ENCODE results near the gene ARID1B. TPM values are rescaled to one million over a fixed set of nuclear protein-coding genes. Genes with fewer than 3 reads are reported as not detected.

Gene ARID1B
- total RNA-seq, 1 experiment from 2014 or later: 58.8 TPM

GRCh38 chr6:156731396-156731795 lies 45.8 kb upstream of the ARID1B start:
- BruUV-seq (replicated peaks): no TSS peak
- H3K27me3 Mint-ChIP-seq (ENCODE audit: insufficient read depth, unreplicated experiment): no peaks in the 10 kb centered on the region
- no peak for DNase-seq
- Histone ChIP-seq H3K27me3 (replicated peaks; ENCODE audit: control insufficient read depth, insufficient read depth, low read length) (no peaks in the 10 kb centered on the region), H3K36me3 (ENCODE audit: control insufficient read depth, insufficient read depth, low read length) (no peaks in the 10 kb centered on the region), H3K4me3 (ENCODE audit: low read depth, low read length) (no peak overlapping the region), H3K4me1 (no peaks in the 10 kb centered on the region), H3K9me3 (no peaks in the 10 kb centered on the region)
- H3K4me1 Mint-ChIP-seq (ENCODE audit: low read depth, unreplicated experiment): no peaks in the 10 kb centered on the region
- TF ChIP-seq CTCF (IDR thresholded peaks at IDR 0.05; ENCODE audit: insufficient read depth in 1 of 2, low read depth in 1 of 2, low read length in 1 of 2, severe bottlenecking in 1 of 2, unreplicated experiment in 1 of 2): no peak
- intact Hi-C loops (cut with micrococcal nuclease; ENCODE audit: unreplicated experiment): no loop called here
- ChIA-PET POLR2A (no interaction called here), CTCF (no interaction called here)
- H3K27ac Mint-ChIP-seq (ENCODE audit: unreplicated experiment): no peak overlapping the region
- no peaks in the 10 kb centered on the region for H3K36me3 Mint-ChIP-seq (ENCODE audit: insufficient read depth, unreplicated experiment)
- H3K9me3 Mint-ChIP-seq (ENCODE audit: unreplicated experiment): no peaks in the 10 kb centered on the region
- no peak overlapping the region for H3K4me3 Mint-ChIP-seq (ENCODE audit: unreplicated experiment)

GRCh38 chr6:156735751-156736150 lies 41.4 kb upstream of the ARID1B start:
- Mint-ChIP-seq H3K36me3 (ENCODE audit: insufficient read depth, unreplicated experiment) (no peaks in the 10 kb centered on the region), H3K9me3 (ENCODE audit: unreplicated experiment) (peaks cover 8% of the 10 kb centered on the region), H3K4me3 (ENCODE audit: unreplicated experiment) (no peak overlapping the region), H3K27ac (ENCODE audit: unreplicated experiment) (no peak overlapping the region), H3K4me1 (ENCODE audit: low read depth, unreplicated experiment) (no peaks in the 10 kb centered on the region), H3K27me3 (ENCODE audit: insufficient read depth, unreplicated experiment) (no peaks in the 10 kb centered on the region)
- POLR2A ChIA-PET: no interaction called here
- intact Hi-C loops (cut with micrococcal nuclease; ENCODE audit: unreplicated experiment): no loop called here
- no peak for DNase-seq
- Histone ChIP-seq H3K27me3 (replicated peaks; ENCODE audit: control insufficient read depth, insufficient read depth, low read length) (no peaks in the 10 kb centered on the region), H3K4me3 (ENCODE audit: low read depth, low read length) (no peak overlapping the region), H3K9me3 (peaks cover 9% of the 10 kb centered on the region), H3K4me1 (no peaks in the 10 kb centered on the region), H3K36me3 (ENCODE audit: control insufficient read depth, insufficient read depth, low read length) (no peaks in the 10 kb centered on the region)
- TF ChIP-seq CTCF (IDR thresholded peaks at IDR 0.05; ENCODE audit: insufficient read depth in 1 of 2, low read depth in 1 of 2, low read length in 1 of 2, severe bottlenecking in 1 of 2, unreplicated experiment in 1 of 2): no peak
- CTCF ChIA-PET: no interaction called here
- no TSS peak for BruUV-seq (replicated peaks)

- DNase-seq: no peak
- H3K4me1 Mint-ChIP-seq (ENCODE audit: low read depth, unreplicated experiment): no peaks in the 10 kb centered on the region
- BruUV-seq (replicated peaks): no TSS peak
- Histone ChIP-seq H3K9me3 (peaks cover 10% of the 10 kb centered on the region), H3K27me3 (replicated peaks; ENCODE audit: control insufficient read depth, insufficient read depth, low read length) (no peaks in the 10 kb centered on the region), H3K4me3 (ENCODE audit: low read depth, low read length) (no peak overlapping the region), H3K4me1 (no peaks in the 10 kb centered on the region), H3K36me3 (ENCODE audit: control insufficient read depth, insufficient read depth, low read length) (no peaks in the 10 kb centered on the region)
- H3K27ac Mint-ChIP-seq (ENCODE audit: unreplicated experiment): no peak overlapping the region
- intact Hi-C loops (cut with micrococcal nuclease; ENCODE audit: unreplicated experiment): no loop called here
- peaks cover 12% of the 10 kb centered on the region for H3K9me3 Mint-ChIP-seq (ENCODE audit: unreplicated experiment)
- ChIA-PET POLR2A (no interaction called here), CTCF (no interaction called here)
- H3K4me3 Mint-ChIP-seq (ENCODE audit: unreplicated experiment): no peak overlapping the region
- TF ChIP-seq CTCF (IDR thresholded peaks at IDR 0.05; ENCODE audit: insufficient read depth in 1 of 2, low read depth in 1 of 2, low read length in 1 of 2, severe bottlenecking in 1 of 2, unreplicated experiment in 1 of 2): no peak
- H3K27me3 Mint-ChIP-seq (ENCODE audit: insufficient read depth, unreplicated experiment): no peaks in the 10 kb centered on the region
- H3K36me3 Mint-ChIP-seq (ENCODE audit: insufficient read depth, unreplicated experiment): no peaks in the 10 kb centered on the region
These were observed 36.6 kb upstream of the ARID1B start for GRCh38 chr6:156740604-156741003.

Measured in Caco-2 (cell line).